Measurements from ENCODE around the gene DYNLRB1. TPM values are rescaled to one million over a fixed set of nuclear protein-coding genes. Genes with fewer than 3 reads are reported as not detected.

Gene DYNLRB1
- total and polyA plus RNA-seq, 9 donors, result 67.9 to 133 (median 124) TPM

- Histone ChIP-seq H3K27me3 (ENCODE audit: control insufficient read depth, insufficient read depth, low read length) (no peaks in the 10 kb centered on the region), H3K27ac (ENCODE audit: low read length) (no peak overlapping the region), H3K36me3 (ENCODE audit: control insufficient read depth, insufficient read depth, low read length) (peaks cover 22% of the 10 kb centered on the region), H3K4me3 (ENCODE audit: low read length) (no peak overlapping the region), H3K4me1 (ENCODE audit: control insufficient read depth, insufficient read depth, low read length) (peaks cover 3% of the 10 kb centered on the region), H3K9me3 (replicated peaks; ENCODE audit: control insufficient read depth, low read depth, low read length) (no peaks in the 10 kb centered on the region)
- WGBS (ENCODE audit: insufficient coverage), result 68% methylated on average over 7 of the region's 7 CpGs
- no peak for DNase-seq
Measured at GRCh38 chr20:34564833-34565232, 48.6 kb downstream of the DYNLRB1 start.

DNA sequence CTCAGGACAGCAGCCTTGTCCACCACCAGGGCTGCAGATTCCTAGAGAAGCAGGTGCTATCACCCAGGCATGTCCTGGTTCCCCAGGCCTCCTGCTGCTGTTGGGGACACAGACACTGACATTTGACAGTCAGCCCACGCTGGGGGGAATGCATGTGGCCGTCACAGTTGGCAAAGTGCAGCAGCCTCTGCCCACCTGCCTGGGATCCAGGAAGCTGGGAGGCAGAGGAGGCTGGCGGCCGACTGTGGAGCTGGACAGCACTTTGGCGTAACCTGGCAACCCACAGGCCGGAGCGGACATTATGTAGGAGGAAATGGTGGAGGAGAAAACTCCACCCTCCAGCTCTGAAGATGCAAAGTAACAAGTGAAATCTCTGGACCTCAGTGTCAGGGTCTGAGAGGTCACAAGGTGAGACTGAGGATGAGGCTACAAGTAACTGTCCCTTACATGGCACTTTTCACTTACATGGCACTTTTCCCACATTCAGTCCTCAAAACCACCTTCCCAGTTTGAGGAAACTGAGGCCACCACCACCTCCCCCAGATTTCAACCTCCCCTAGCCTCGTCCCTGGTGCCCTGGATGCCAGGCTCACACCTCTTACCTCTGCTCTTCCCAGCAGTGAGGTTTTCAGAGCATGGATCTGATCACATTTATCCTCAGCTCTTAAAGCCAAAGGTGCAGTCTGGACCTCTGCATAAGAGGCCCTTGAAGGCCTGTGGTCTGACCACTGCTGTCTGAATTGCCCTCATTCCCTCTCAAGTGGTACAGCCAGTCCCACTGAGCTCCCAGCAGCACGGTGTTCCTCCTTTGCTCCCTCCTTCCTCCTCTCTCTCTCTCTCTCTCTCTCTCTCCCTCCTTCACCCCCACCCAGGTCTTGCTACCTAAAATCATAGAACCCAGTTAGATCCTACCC is 51.0 kb downstream of the DYNLRB1 start:
- peaks cover 31% of the 10 kb centered on the region for H3K36me3 ChIP-seq (ENCODE audit: control insufficient read depth, insufficient read depth, low read length)
- WGBS (ENCODE audit: insufficient coverage), result 69% methylated on average over 6 of the region's 9 CpGs
- H3K4me3 ChIP-seq (ENCODE audit: low read length), result no peak overlapping the region
- H3K4me1 ChIP-seq (ENCODE audit: control insufficient read depth, insufficient read depth, low read length), result peaks cover 2% of the 10 kb centered on the region
- H3K27ac ChIP-seq (ENCODE audit: low read length), result no peak overlapping the region
- H3K9me3 ChIP-seq (replicated peaks; ENCODE audit: control insufficient read depth, low read depth, low read length), result no peaks in the 10 kb centered on the region
- no peaks in the 10 kb centered on the region for H3K27me3 ChIP-seq (ENCODE audit: control insufficient read depth, insufficient read depth, low read length)
- DNase-seq, result no peak

DNA sequence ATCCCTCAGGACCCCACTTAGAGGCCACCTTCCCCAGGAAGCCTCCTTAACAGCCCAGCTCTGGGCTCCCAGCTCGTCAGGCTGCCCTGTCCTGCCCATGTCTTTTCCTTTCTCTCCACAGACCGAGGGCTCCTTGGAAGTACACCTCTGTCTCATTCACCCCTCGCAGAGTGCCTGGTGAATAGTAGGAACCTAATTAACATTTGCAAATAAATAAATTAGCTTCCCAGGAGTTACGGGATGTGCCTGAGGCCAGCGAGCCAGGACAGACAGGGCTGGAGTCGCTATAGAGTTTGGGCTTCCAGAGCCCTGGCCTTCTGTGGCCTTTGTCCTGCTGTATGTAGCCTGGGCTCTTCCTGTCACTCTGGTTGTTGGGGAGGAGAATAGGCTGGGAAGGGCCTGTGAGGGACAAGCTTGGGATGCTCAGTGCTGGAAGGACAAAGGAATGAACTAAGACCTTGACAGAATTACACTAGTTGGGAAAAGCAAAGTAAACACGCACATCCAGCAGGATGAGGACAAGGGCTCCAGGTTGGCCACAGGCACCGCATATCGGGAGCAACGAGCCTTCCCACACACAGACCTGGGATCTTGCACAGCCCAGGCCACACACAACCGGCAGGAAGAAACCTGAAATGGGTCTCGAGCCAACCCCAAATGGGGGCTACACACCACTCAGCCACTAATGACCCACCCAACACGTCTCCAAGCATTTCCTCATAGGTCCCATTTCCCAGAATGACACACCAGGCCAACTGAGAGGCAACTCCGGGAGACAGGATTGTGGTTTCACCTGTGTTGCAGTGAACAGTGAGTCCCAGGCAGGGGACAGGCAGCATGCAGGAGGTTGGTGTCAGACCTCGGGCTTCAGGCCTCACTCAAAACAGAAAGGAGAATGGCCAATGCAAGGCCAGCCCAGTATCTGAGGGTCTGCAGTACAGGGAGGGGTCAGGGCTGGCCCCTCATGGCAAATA is 52.0 kb downstream of the DYNLRB1 start:
- Histone ChIP-seq H3K9me3 (replicated peaks; ENCODE audit: control insufficient read depth, low read depth, low read length) (no peaks in the 10 kb centered on the region), H3K4me3 (ENCODE audit: low read length) (no peak overlapping the region), H3K27ac (ENCODE audit: low read length) (no peak overlapping the region), H3K4me1 (ENCODE audit: control insufficient read depth, insufficient read depth, low read length) (peaks cover 2% of the 10 kb centered on the region), H3K27me3 (ENCODE audit: control insufficient read depth, insufficient read depth, low read length) (no peaks in the 10 kb centered on the region), H3K36me3 (ENCODE audit: control insufficient read depth, insufficient read depth, low read length) (peaks cover 31% of the 10 kb centered on the region)
- 90% methylated on average over 7 of the region's 15 CpGs for WGBS (ENCODE audit: insufficient coverage)
- no peak for DNase-seq

DNA sequence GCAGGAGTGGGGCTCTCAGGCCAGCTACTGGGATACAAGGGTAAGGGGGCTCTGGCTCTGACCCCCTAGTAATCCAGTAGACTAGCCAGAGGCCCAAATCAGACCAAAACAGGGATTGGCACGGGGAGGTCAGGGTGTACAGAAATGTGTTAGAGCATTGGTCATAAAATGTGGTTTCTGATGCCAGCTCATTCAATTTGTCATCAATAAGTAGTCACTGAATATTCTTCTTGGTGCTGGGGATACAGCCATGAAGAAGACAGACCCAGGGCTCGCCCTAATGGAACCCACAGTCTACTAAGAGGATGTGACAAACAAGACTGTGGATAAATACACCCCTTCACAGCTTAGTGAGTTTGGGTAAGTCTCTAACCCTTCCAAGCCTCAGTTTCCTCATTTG is 53.4 kb downstream of the DYNLRB1 start:
- no peak for DNase-seq
- Histone ChIP-seq H3K4me3 (ENCODE audit: low read length) (no peak overlapping the region), H3K27me3 (ENCODE audit: control insufficient read depth, insufficient read depth, low read length) (no peaks in the 10 kb centered on the region), H3K4me1 (ENCODE audit: control insufficient read depth, insufficient read depth, low read length) (peaks cover 2% of the 10 kb centered on the region), H3K36me3 (ENCODE audit: control insufficient read depth, insufficient read depth, low read length) (peaks cover 44% of the 10 kb centered on the region), H3K9me3 (replicated peaks; ENCODE audit: control insufficient read depth, low read depth, low read length) (no peaks in the 10 kb centered on the region), H3K27ac (ENCODE audit: low read length) (no peak overlapping the region)
- no CpG with 5 or more reads among the region's 2 CpGs for WGBS (ENCODE audit: insufficient coverage)

DNA sequence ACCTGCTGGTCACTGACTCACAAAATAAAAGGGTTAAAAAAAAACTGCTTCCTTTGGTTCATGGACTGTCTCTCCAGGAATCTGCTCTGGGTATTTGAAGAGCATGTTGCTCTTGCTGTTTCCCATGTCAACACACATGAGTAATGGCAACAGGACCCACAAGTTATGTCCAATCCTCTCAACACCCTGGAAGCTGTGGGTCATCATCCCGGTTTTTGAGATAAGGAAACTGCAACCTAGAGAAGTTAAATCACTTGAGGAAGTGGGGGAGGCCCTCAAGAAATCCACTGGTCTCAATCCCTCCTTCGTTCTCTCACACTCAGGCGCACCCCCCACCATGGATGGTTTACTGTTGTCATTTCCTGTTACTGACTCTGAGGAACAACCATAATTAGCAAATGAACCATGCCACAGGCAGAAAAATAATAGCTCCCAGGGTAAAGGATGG is 54.7 kb downstream of the DYNLRB1 start:
- no peaks in the 10 kb centered on the region for H3K9me3 ChIP-seq (replicated peaks; ENCODE audit: control insufficient read depth, low read depth, low read length)
- H3K36me3 ChIP-seq (ENCODE audit: control insufficient read depth, insufficient read depth, low read length), result peaks cover 51% of the 10 kb centered on the region
- no peak for DNase-seq
- no peaks in the 10 kb centered on the region for H3K27me3 ChIP-seq (ENCODE audit: control insufficient read depth, insufficient read depth, low read length)
- no peak overlapping the region for H3K4me3 ChIP-seq (ENCODE audit: low read length)
- peaks cover 2% of the 10 kb centered on the region for H3K4me1 ChIP-seq (ENCODE audit: control insufficient read depth, insufficient read depth, low read length)
- H3K27ac ChIP-seq (ENCODE audit: low read length), result no peak overlapping the region
- 60% methylated on average over 1 of the region's 3 CpGs for WGBS (ENCODE audit: insufficient coverage)

DNA sequence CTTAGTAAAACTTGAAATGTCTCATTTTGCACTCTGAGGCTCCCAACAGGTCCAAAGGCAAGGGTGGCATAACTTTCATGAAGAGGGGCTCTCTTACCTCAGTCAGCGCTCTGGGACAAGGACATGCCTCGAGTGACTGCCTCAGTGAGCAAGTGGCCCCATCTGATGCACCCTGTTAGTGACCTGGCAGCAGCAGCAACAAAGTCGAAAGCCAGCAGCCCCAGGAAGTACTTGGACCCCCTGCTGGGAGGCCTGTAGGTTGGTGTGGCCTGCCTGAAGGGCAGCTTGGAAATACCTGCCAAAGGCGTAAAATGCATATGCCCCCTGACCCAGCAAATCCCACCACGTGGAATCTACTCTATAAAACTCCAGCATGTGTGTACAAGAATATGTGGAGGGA is 55.5 kb downstream of the DYNLRB1 start:
- H3K27ac ChIP-seq (ENCODE audit: low read length), result no peak overlapping the region
- no peak overlapping the region for H3K4me3 ChIP-seq (ENCODE audit: low read length)
- H3K27me3 ChIP-seq (ENCODE audit: control insufficient read depth, insufficient read depth, low read length), result no peaks in the 10 kb centered on the region
- H3K9me3 ChIP-seq (replicated peaks; ENCODE audit: control insufficient read depth, low read depth, low read length), result no peaks in the 10 kb centered on the region
- WGBS (ENCODE audit: insufficient coverage), result 87% methylated on average over 2 of the region's 5 CpGs
- no peak for DNase-seq
- H3K36me3 ChIP-seq (ENCODE audit: control insufficient read depth, insufficient read depth, low read length), result peaks cover 45% of the 10 kb centered on the region
- no peaks in the 10 kb centered on the region for H3K4me1 ChIP-seq (ENCODE audit: control insufficient read depth, insufficient read depth, low read length)

DNA sequence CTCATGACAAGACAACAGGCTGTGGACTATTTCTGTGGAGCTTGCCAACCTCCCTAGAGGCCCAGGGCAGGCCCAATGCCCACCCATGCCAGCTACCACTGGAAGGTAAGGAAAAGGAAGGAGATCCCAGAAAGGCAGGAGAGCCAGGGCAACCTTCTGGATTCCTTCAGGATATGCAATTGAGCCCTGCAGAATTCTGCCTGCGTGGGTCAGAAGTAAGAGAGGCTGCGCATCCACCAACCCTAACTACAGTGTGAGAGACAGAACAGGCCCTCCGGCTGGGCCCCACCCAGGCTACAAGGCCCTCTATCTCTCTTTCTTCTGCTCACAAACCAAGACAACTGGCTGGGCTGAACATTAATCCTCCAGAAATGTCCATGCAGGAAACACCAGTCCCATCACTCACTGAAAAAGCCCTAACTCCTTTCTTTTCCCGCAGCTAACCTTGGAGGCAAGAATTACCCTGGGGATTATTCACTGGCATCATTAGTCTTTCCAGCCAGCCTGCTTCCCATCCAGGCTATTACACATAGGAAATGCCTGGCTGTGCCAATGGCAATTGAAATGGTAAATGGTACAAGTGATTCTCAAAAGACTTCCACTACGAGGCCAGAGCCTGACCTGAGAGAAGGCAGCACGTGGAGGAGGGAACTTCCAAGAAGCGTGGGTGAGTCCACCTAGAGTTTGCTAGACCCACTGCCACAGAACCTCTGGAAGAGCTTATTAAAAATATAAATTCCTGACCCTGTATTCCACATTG is 57.5 kb downstream of the DYNLRB1 start:
- Histone ChIP-seq H3K4me3 (ENCODE audit: low read length) (no peak overlapping the region), H3K36me3 (ENCODE audit: control insufficient read depth, insufficient read depth, low read length) (peaks cover 33% of the 10 kb centered on the region), H3K27ac (ENCODE audit: low read length) (no peak overlapping the region), H3K9me3 (replicated peaks; ENCODE audit: control insufficient read depth, low read depth, low read length) (no peaks in the 10 kb centered on the region), H3K27me3 (ENCODE audit: control insufficient read depth, insufficient read depth, low read length) (no peaks in the 10 kb centered on the region), H3K4me1 (ENCODE audit: control insufficient read depth, insufficient read depth, low read length) (no peaks in the 10 kb centered on the region)
- no peak for DNase-seq
- WGBS (ENCODE audit: insufficient coverage), result 94% methylated on average over 5 of the region's 7 CpGs

DNA sequence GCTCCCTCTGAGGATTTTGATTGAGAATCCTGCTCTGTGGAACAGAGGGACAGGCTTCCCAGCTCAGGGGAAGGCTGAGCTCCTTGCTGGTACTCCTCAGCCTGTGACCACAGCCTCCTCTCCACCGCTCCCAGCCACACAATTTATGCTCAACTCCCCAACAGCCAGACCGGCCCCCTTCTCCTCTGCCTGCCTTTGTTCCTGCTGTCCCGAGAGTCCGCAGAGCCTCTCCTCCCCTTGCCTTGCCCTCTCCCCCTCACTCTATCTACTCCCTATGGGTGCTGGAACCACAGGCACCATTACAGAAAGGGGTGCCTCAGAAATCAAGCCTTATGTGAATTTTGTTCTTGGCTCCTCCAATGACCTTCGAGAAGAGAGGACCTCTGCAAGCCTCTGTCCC is 58.2 kb downstream of the DYNLRB1 start:
- H3K9me3 ChIP-seq (replicated peaks; ENCODE audit: control insufficient read depth, low read depth, low read length), result no peaks in the 10 kb centered on the region
- WGBS (ENCODE audit: insufficient coverage), result 94% methylated on average over 5 of the region's 5 CpGs
- H3K27me3 ChIP-seq (ENCODE audit: control insufficient read depth, insufficient read depth, low read length), result no peaks in the 10 kb centered on the region
- H3K36me3 ChIP-seq (ENCODE audit: control insufficient read depth, insufficient read depth, low read length), result peaks cover 37% of the 10 kb centered on the region
- no peak for DNase-seq
- H3K27ac ChIP-seq (ENCODE audit: low read length), result no peak overlapping the region
- H3K4me3 ChIP-seq (ENCODE audit: low read length), result no peak overlapping the region
- no peaks in the 10 kb centered on the region for H3K4me1 ChIP-seq (ENCODE audit: control insufficient read depth, insufficient read depth, low read length)

DNA sequence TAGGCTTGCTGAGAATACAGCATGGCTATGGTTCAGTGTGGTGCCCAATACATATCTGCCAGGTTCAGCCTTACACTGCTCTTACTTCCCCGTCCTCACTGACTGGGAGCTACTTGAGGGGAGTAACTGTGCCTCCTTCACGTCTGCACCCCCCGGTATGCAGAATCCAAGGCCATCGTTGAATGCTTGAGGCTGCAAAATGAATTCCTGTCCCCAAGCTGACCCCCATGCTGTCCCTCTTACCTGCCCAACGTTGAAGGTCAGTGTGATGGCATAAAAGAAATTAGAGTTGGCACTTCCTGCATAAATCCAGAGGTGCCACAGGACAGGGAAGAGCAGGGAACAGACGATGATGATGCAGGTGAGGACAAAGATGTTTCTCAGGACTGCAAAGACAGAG is 58.6 kb downstream of the DYNLRB1 start:
- no peak overlapping the region for H3K4me3 ChIP-seq (ENCODE audit: low read length)
- 93% methylated on average over 2 of the region's 6 CpGs for WGBS (ENCODE audit: insufficient coverage)
- no peaks in the 10 kb centered on the region for H3K9me3 ChIP-seq (replicated peaks; ENCODE audit: control insufficient read depth, low read depth, low read length)
- no peaks in the 10 kb centered on the region for H3K4me1 ChIP-seq (ENCODE audit: control insufficient read depth, insufficient read depth, low read length)
- H3K27ac ChIP-seq (ENCODE audit: low read length), result no peak overlapping the region
- no peak for DNase-seq
- no peaks in the 10 kb centered on the region for H3K27me3 ChIP-seq (ENCODE audit: control insufficient read depth, insufficient read depth, low read length)
- peaks cover 37% of the 10 kb centered on the region for H3K36me3 ChIP-seq (ENCODE audit: control insufficient read depth, insufficient read depth, low read length)

Measured in muscle of leg (tissue), 11 donors.